Measurements from ENCODE around the gene POTEB2. TPM values are rescaled to one million over a fixed set of nuclear protein-coding genes. Genes with fewer than 3 reads are reported as not detected.

Gene POTEB2
- not detected in 5 replicates for total RNA-seq (2022; extraction: Qiagen RNA extraction; ENCODE audit: low read depth)

GRCh38 chr15:20866214-20866613, at the start of gene POTEB2:
Gene POTEB2, minus strand, starts transcription at chr15:20866314. Its CDS starts 33 bp downstream, at chr15:20866281.

Data from A549 treated with DMSO at 1 μM for 4 hours (cell line).